Dermis blood vessel endothelial cell (primary cell): ENCODE results near the gene HSPA9. TPM values are rescaled to one million over a fixed set of nuclear protein-coding genes. Genes with fewer than 3 reads are reported as not detected.

Source experiments
- DNase-seq: peaks from one replicate; pipeline ENCODE4 v3.0.0; 2010
- total RNA-seq: library from RNA; depleted of rRNA; stranded (reverse); fragments of >200 nt; gene quantifications from 2 replicates; pipeline ENCODE4 v1.2.3, GENCODE V29; 2014

HSPA9 gene
- total RNA-seq, 1 donor from 2014 or later: 239 TPM

DNA sequence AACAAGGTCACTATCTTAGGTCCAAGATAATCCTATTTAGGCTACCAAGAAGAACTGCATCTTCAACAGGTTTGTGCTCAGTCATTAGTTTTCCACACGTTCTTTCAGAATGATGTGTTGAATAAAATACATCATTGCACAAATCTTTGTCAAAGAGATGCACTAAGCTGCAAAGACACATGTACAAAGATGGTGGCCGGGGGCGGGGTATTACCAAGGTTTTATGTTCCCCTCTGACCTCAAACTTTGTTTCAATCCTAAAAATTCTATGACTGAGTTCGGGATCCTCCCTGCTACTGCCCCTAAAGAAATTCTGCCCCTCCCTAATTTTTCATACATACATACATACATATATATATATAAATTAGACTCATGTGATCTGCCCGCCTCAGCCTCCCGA is 14.2 kb downstream of the HSPA9 start:
- no peak for DNase-seq

DNA sequence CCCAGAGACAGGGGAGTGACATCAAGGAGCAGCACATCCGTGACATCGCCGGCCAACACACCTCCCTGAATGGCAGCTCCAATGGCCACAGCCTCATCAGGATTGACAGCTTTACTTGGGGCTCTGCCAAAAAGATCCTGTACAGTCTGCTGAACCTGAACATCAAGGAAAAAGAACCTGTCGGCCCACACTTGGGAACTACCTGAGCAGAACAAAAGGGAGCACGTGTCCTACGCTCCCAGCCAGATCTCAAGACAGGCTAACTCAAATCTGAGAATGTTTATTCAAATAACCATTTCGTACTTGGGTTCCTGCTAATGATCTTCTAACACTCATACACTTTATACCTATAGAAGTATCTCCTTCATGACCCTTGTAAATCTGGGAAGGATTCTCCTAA is 15.3 kb downstream of the HSPA9 start:
- DNase-seq: no peak

DNA sequence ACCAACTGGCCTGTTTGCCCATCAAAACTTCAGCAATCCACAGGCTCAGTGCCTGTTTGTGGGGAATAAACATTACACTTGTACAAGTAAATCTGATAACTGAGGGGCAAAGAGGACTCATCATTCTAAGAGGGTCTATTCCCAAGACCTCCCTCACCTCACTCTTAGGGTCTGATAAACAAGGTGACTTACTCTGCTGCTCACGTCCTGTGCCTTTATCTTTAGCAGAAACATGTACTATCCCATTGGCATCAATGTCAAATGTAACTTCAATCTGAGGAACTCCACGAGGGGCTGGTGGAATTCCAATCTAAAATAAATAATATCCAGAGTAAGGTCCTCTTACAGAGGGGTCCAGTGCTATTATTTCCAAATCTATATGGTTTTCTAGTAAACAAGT is 17.5 kb downstream of the HSPA9 start:
- no peak for DNase-seq

DNA sequence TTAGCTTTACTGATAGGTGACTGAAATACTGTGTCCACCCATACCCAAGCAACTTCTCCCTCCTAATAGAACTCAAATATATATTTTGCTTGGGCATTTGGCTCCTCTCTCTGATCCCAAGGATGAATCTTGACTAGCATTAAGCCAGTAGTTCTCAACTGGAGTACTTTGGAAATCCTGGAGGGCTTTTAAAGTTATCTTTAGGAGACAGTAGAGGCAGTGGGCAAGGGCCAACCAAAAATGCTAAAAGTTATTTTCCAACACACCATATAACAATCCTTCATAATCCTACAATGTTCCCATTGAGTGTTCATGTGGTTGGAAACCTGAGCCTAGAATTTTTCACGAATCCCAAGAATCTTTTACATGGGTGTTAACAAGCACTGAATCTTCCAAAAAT is 21.1 kb downstream of the HSPA9 start:
- no peak for DNase-seq

DNA sequence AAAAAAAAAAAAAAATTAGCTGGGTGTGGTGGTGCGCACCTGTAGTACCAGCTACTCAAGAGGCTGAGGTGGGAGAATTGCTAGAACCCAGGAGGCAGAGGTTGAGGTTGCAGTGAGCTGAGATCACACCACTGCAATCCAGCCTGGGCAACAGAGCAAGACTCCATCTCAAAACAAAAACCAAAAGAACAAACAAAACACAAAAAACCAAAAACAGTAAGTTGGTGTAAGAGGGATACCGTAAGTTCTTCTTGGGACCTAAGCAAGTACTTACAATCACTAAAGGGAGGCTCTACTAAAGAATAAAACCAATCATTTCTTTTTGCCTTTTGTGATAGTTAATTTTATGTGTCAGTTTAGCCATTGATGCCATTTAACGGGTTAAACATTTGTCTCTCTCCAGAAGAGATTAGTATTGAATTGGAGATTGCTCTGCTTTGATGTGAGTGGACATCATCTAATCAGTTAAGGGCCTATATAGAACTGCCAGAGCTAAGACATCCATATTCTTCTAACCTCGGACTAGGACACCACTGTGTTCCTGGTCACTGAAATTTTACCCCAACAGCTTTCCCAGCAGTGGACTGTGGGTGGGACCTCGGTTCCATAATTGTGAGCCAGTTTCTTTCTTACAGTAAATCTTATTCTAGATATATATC is 21.6 kb downstream of the HSPA9 start:
- DNase-seq: no peak

DNA sequence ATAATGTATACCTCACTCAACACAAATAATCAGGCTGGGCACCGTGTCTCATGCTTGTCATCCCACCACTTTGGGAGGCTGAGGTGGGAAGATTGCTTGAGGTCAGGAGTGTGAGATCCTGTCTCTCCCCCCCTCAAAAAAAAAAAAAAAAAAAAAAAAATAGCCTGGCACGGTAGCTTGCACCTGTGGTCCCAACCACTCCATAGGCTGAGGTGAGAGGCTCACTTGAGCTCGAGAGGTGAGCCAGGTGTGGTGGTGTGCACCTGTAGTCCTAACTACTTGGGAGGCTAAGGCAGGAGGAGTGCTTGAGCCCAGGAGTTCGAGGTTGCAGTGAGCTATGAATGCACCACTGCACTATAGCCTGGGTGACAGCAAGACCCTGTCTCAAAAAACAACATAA is 22.5 kb downstream of the HSPA9 start:
- DNase-seq: no peak

DNA sequence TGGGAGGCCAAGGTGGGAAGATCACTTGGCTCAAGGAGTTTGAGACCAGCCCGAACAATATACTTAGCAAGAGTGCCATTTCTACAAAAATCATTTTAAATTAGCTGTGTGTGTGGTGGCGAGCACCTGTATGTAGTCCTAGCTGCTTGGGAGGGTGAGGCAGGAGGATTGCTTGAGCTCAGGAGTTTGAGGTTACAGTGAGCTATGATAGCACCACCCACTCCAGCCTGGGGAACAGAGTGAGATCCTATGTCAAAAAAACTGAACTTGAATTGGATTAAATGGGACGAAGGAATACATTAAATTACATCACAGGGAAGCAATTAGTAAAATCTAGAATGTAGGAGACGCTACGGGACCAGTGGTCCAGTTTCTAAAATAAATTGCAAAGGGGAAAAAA is 25.8 kb downstream of the HSPA9 start:
- DNase-seq: no peak

DNA sequence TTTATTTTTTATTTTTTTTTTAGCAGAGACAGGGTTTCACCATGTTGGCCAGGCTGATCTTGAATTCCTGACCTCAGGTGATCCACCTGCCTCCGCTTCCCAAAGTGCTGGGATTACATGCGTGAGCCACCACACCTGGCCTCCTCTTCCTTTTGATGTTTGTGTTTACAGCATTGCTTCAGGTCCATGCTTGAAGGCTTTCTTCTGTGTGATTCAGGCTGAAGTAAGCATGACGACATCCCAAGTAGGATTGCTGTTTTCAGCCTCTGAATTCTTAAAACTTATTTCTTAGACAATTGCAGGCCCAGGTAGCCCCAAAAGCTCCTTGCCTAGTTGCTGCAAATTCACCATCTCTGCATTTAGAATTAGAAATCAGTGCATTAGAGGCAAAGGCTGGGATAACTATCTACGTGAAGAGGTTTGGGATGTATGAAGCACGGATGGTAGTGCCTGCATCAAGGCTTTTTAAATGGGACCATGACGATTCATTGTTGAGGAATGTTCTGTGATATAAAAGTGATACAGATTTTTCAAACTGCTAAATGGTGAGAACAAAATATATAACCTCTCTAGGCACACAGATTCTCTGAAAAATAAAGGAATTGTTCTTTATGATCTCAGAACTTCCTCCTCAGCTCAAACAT is 29.2 kb downstream of the HSPA9 start:
- DNase-seq: no peak

DNA sequence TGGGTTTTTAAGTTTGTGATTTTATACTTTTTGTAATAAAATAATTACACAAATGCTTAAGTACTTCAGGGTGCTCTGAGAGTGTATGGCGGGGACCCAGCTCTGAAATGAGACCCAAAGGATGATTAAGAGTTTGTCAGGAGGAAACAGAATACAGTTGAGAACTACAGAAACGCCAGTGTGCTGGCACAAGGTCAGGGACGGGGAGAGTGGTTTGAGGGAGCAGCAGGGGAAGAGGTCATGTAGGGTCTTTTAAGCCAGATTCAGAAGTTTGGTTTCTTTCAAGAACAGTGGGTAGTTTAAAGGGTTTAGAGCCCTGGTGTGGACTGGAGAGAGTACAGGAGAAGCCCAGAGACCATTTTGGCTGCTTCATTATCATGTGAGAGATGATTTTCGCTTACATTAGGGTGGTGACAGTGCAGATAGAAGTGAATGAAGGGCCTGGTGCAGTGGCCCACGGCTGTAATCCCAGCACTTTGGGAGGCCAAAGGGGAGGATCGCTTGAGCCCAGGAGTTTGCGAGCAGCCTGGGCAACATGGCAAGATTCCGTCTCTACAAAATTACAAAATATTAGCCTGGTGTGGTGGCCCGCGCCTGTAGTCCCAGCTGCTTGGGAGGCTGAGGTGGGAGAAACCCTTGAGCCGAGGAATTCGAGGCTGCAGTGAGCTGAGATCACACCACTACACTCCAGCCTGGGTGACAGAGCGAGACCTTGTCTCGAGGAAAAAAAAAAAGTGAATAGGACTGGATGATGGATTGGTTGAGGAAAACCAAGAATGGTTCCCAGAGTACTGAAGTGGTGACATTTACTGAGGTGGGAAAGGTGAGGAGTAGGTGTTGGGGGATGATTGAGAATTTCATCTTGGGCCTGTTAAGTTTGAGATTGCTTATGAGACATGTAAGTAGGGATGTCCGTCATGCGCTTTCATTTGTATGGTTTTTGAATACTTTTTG is 30.7 kb downstream of the HSPA9 start:
- peak; percentile 44 for DNase-seq

DNA sequence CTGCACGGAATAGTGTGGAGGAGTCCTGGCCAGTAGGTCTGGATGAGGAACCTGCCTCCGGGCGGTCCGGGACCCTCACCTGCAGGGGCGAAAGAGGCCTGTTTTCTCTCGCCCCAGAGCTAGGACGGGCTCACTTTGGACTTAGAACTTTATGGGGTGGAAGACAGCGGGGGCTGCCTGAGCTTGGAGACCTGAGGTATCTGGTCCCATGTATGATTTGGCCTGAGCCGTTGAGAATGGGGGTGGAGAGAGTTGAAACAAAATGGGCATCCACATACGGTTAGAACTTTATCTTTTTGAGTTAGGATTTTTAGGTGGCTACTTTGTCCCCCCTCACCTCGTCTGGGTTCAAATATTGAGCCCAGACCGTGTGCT is 31.5 kb downstream of the HSPA9 start:
- DNase-seq: no peak

DNA sequence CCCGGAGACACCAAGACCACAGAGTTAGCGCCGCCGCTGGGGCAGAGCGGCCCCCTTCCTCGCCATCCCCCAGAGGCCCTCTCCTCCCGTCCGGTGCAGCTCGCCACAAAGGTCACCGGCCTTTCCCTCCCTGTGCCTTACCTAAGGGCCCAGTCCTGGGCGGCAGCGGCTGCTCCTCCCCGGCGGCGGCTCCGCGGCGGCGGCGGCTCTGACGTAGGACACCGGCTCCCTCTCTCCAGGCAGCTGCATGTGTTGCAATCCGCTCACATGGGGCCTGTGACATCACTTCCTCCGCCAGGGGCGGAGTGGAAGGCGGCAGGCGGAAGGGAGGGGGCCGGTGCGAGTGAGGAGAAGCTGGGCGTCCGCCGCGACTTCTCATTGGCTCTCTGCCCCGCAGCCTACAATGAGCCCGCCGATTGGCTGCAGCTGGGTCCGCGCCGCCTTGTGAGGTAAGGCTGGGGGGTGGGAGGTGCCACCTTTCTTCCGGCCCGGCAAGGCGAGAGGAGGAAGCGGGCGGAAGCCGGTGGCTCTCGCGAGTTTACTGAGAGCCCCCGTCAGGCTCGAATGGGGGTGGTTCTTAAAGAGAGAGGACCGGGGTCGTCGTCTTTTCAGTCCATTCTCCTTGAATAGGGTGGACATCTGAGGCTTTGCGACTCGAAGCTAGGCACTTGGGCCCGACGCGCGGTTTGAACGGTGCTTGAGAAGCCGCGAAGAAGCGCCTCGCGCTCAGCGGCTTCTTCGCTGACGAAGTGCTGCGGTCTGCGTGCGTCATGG is 32.1 kb downstream of the HSPA9 start, which contains the start of gene ETF1:
TSS of gene ETF1 (minus strand) at position 281 of the 774 bp plus-strand sequence. CDS start 318 bp downstream, outside the sequence.
- DNase-seq: peak; percentile 100

DNA sequence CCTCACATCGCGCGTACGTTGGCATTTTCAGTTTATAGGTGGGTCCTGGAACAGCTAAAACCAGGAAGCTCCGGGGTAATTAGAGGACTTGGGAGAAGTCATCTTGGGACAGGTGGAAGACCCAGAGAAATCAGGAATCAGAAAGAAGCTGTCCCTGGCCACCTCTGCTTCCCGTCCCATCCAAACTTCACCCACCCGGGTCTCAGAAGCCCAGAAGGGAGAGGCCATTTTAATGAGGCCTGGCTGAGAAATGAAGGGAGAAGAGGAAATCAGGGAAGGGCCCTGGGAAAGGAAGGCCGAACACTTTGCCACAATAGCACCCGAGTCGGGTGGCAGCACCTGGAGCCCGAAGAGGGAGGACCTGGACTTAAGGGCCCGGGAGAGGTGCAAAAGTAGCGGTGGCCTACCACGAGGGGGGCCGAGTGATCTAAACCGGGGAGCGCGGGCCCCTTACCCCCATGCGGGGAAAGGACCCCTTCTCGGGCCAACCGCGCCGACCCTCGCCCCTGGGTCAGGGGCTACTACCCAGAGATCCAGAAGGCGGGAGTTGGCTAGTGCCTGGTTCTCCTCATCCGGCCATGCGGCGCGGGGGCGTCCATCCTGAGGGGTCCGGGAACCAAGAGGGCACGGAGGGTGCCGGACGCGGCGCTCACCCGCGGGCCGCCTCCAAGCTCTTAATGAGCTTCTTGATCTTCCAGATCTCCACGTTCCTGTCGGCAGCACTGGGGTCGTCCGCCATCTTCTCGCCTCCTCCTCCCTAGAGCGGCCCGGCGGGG is 32.8 kb downstream of the HSPA9 start:
- peak; percentile 41 for DNase-seq

DNA sequence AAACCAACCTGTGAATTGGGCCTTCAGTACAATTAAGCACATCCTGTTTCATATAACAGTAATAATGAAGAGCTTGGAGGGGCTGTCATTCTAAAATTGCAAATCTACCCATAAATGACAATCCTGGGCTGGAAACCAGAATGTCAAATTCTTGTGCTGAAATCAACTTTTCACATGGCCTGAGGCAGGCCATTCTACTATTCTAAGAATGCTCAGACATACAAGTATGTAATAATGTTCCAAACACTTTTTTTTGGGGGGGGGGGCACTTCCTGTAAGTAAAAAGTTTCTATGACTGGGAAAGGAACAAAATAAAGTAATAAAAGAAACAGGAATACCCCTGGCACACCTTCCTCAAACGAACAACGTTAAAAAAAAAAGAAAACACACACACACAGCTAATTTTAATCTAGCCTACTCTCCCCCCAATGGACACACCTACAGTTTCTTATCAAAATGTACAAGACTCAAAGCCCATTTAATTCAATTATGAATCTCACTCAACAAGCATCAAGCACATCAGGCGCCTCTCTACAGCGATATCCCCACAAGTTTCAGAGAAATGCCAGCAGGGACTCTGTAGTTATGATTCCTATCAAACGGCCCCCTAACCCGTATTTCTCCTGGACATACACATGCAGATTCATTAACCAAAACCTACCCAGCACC is 33.6 kb downstream of the HSPA9 start:
- no peak for DNase-seq

DNA sequence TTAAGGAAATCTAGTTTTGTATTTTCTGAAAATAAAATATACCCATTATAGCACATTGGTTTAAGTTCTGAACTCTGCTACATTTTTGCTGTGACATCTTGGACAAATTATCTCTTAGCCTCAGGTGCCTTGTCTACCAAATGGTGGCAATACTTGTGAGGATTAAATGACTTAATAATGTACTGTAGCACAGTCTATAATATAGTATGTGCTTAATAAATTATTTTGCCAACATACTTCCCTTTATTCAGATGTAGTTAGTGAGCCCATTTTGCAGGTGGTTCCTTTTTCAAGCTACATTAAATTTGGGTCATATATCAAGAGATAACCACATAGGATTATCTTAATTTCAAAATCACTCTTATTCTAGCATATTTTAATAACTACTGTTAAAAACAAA is 35.4 kb downstream of the HSPA9 start:
- no peak for DNase-seq

DNA sequence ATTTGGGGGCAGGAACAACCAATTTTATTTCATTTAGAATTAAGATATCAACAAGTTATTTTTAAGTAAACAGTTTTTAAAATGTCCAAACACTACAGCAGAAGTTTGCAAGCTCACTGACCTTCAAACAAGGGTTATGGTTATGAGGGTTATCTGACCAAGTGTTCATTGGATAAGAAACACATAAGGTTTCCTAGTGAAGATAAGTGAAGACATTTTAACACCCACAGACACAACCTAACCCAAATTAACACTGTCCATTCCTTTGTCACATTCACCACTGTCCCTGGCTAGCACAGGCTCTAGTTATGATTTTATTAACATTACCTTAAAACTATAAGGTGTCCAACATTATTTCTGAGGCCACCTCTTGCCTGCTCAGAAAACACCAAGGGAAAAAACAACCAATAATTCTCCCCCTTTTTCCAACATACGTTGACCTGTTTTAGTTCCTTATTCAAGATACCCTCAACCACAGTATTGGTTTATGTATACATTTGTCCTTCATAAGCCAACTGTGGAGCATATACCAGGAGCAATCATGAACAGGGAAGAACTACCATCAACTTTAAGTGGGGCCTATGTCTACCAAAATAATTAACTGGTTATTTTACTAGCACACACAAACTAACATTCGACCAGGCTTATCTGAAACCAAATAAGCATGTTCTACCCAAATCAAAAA is 36.1 kb downstream of the HSPA9 start:
- DNase-seq: no peak

DNA sequence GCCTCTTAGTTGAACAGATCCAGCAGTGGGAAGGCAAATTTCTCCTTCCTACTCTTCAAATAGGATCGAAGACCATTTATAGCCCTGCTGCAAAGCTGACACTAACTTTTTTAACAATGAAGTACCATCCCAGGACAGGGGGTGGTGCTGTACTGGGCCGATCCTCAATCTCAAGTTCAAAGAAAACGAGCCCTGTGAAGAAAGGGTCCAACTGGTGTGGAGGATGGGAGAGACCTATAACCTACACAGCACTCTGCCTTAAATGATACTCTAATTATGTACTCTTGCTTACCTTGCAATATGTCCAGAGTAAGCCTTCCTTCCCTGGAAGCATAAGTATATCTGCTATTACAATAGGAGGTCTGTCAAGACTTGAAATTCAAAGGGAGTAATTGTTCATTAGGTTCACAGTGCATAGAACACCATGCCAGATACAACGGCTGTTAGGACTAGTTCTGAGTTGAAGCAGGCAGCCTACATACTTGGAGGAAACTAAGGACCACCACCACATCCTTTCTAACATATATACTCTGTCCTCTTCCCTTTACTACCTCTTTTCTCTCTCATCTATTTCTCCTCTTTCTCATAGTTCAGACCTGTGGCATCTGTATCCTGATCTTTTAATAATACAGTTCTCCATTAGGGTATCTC is 38.4 kb downstream of the HSPA9 start:
- peak; percentile 49 for DNase-seq

DNA sequence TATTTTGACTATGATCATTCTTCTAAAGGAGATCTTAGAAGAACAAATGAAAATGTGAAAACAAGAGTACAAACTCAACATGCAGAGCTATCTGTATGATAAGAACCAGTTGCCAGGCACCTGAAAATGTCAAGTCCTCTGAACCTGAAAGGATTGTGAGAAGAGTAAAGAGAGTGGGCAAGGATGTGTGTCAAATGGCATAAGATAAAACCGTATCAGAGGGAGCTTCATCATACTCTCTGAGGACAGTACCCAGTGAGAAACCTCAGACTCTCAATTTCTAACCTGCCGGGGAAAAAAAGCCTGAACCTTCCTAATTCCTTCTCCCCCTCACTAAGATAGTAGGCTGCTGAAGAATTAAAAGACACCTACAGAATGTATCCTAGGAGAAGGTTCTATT is 39.0 kb downstream of the HSPA9 start:
- DNase-seq: no peak

DNA sequence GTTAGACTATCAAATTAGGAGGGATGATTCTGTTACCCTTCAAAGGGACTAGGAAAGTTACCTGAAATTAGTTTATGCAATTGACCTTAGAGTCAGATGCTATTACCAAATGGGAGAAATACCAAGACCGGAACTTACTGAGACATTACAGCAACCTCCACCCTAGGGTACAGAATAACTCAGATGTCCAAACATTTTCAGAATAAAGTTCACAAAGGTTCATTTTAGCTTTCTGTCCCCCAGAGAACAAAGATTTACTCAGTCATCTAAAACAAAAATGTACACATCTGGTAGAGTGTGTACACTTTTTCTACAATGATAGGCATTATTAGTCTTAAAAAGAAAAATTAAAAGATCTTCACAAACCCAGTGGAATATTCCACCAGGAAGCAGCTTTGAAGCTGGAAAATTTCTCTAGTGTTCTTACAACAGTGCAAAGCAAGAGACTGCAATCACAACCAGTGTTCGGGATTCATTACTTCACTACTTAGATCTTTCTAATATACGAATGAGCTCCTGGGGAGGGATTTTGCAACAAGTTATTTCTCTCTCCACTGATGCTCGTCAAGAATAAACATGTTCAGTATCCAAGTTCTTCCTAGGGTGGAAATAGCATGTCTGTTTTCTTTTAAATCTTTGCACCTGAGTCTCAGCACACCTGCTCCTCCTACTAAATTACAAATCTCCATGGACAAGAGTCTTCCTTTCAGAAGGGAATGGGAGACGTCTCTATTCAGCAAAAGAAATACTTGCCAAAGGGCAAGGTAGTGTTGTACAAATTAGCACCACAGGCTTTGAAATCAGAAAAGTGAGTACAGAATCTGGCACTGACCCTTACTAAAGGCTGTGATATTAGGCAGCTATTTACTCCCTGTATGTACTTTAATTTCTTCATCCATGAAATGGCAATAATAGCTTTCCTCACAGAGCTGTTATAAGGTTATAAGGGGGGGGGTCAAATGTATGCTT is 40.9 kb downstream of the HSPA9 start:
- no peak for DNase-seq

DNA sequence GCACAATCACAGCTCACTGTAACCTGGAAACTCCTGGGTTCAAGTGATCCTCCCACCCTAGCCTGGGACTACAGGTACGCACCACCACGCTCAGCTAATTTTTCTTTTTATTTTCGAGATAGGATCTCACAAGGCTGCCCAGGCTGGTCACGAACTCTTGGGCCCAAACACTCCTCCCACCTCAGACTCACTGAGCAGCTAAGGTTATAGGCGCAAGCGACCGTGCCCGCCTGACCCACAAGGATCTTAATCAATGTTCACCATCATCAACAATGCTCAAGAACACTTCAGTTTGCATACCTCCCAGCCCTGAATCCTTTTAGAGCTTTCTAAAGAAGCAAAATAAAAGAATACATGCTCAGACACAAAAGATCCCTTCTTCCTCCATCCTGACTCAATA is 45.4 kb downstream of the HSPA9 start:
- no peak for DNase-seq
